HepG2 (cell line): ENCODE results near the gene PSMB11. TPM values are rescaled to one million over a fixed set of nuclear protein-coding genes. Genes with fewer than 3 reads are reported as not detected.
A peak's percentile ranks its signal among the peaks of the same experiment; 100 is the strongest.

Source experiments
- ARNTL ChIP-seq: sonication (generic); formaldehyde crosslinking; IDR thresholded peaks from 2 replicates; pipeline ENCODE4 v1.4.0; 2020; ENCODE audit warnings: mild to moderate bottlenecking, missing genetic modification reagents
- ASH2L ChIP-seq: fragments of 300-600, 200-600 bp; sonication (generic); IDR thresholded peaks from 2 replicates; pipeline ENCODE4 v1.7.0; 2017; ENCODE audit warnings: low read depth, mild to moderate bottlenecking, moderate library complexity, mixed read lengths, low read length; ENCODE audit not compliant: insufficient read length
- EZH2 ChIP-seq: conservative IDR thresholded peaks from 2 replicates; pipeline ENCODE4 v1.6.1; 2012; ENCODE audit warnings: mild to moderate bottlenecking, low read depth, low read length, moderate library complexity
- FOSL2 ChIP-seq: sonication (generic); formaldehyde crosslinking; IDR thresholded peaks from 2 replicates; pipeline ENCODE4 v1.4.0; 2020; ENCODE audit warnings: missing genetic modification reagents
- KDM1A ChIP-seq: IDR thresholded peaks from 2 replicates; pipeline ENCODE4 v1.6.1; 2016; ENCODE audit warnings: missing compliant biosample characterization
- MBD4 ChIP-seq: IDR thresholded peaks from 2 replicates; pipeline ENCODE4 v1.6.1; 2012; ENCODE audit warnings: low read length, inconsistent platforms, borderline replicate concordance
- NRL ChIP-seq: sonication (generic); formaldehyde crosslinking; IDR thresholded peaks from 2 replicates; pipeline ENCODE4 v1.5.0; 2020; ENCODE audit warnings: missing genetic modification reagents, mild to moderate bottlenecking, moderate library complexity, borderline replicate concordance
- ZBTB3 ChIP-seq: sonication (generic); formaldehyde crosslinking; IDR thresholded peaks from 2 replicates; pipeline ENCODE4 v1.4.0; 2020; ENCODE audit warnings: low read depth, mild to moderate bottlenecking, moderate library complexity, missing genetic modification reagents, borderline replicate concordance
- ZNF205 ChIP-seq: IDR thresholded peaks from 2 replicates; pipeline ENCODE4 v1.6.1; 2018; ENCODE audit warnings: missing biosample characterization, missing genetic modification reagents
- ZNF550 ChIP-seq: sonication (generic); formaldehyde crosslinking; IDR thresholded peaks from 2 replicates; pipeline ENCODE4 v1.4.0; 2020; ENCODE audit warnings: mild to moderate bottlenecking, missing genetic modification reagents, borderline replicate concordance
- ZNF749 ChIP-seq: sonication (generic); formaldehyde crosslinking; IDR thresholded peaks from 2 replicates; pipeline ENCODE4 v1.8.0; 2022; ENCODE audit warnings: mild to moderate bottlenecking, missing genetic modification reagents, moderate library complexity, borderline replicate concordance
- ZNF780A ChIP-seq: sonication (generic); formaldehyde crosslinking; IDR thresholded peaks from 2 replicates; pipeline ENCODE4 v1.8.0; 2022; ENCODE audit warnings: mild to moderate bottlenecking, missing genetic modification reagents, moderate library complexity
- polyA plus RNA-seq, 8 experiments: library from polyadenylated mRNA; depleted of rRNA in 3 of 8; stranded (reverse) in 7 of 8; unstranded in 1 of 8; fragments of >200 nt; fragmentation: Illumina TruSeq in 4 of 8; extraction: Trizol in 4 of 8; gene quantifications; 2 replicates each; pipeline versions ENCODE4 v1.2.1 to v1.2.3, GENCODE V29; 2011 to 2016; ENCODE audit warnings: low read depth in 4 of 8, missing spikeins in 1 of 8, mixed read lengths in 1 of 8; ENCODE audit not compliant: insufficient read depth in 1 of 8
- total RNA-seq, 5 experiments: library from RNA; depleted of rRNA; stranded (reverse); fragments of >200 nt; fragmentation: Illumina TruSeq; extraction: Trizol; gene quantifications; 2 replicates each; pipeline ENCODE4 v1.2.3, GENCODE V29; 2016; ENCODE audit warnings: low read depth in 1 of 5
- TF ChIP-seq, protein P1 (sequence below): sonication (generic); formaldehyde crosslinking; IDR thresholded peaks from 2 replicates; pipeline ENCODE4 v1.5.0; 2020; ENCODE audit warnings: mild to moderate bottlenecking, missing genetic modification reagents, borderline replicate concordance
- TF ChIP-seq, protein P2 (sequence below): IDR thresholded peaks from 2 replicates; pipeline ENCODE4 v1.6.1; 2016; ENCODE audit warnings: low read depth, borderline replicate concordance
- TF ChIP-seq, protein P3 (sequence below): sonication (generic); formaldehyde crosslinking; IDR thresholded peaks from 2 replicates; pipeline ENCODE4 v1.8.0; 2022; ENCODE audit warnings: mild to moderate bottlenecking, missing genetic modification reagents
- TF ChIP-seq, protein P4 (sequence below): IDR thresholded peaks from 2 replicates; pipeline ENCODE4 v1.6.1; 2016; ENCODE audit warnings: mild to moderate bottlenecking
- TF ChIP-seq, protein P5 (sequence below): sonication (generic); formaldehyde crosslinking; IDR thresholded peaks from 2 replicates; pipeline ENCODE4 v1.4.0; 2020; ENCODE audit warnings: missing genetic modification reagents
- TF ChIP-seq, protein P6 (sequence below): sonication (generic); formaldehyde crosslinking; IDR thresholded peaks from 2 replicates; pipeline ENCODE4 v1.8.1; 2023; ENCODE audit warnings: mild to moderate bottlenecking, moderate library complexity, missing genetic modification reagents

The PSMB11 gene
- total and polyA plus RNA-seq, 2 of the 13 experiments (the other 11 are each of a cell fraction or from before 2014, with no cell fraction given), result not detected

DNA sequence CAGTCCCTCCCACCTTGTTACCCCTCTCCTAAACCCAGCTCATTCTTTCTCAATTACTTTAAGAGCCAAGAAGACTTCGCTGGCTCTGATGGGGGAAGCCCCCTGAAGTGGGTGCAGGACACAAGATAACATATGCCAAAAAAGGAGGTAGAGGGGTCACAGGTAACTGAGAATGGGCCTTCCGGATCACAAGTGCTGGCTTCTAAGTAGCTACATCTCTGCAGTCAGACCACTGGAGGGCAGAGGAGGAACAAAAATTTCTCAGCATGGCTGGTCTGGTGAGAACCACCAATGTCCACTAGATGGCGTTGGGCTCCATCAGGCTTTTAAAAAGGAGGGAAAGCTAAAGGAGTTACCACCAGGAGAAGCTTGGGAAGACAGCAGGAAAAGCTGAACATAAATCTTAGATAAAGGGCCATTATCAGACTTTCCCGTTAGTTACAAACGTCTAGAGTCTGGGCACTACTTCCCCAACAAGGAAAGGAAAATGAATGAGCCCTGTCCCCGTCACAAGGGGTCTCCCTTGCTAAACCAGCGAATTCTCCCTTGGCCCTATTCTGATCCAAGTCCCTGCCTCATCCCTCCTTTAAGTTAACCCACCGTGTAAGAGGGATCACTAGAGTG is 26.9 kb downstream of the PSMB11 start (continued):
- TF ChIP-seq, protein P1, sequence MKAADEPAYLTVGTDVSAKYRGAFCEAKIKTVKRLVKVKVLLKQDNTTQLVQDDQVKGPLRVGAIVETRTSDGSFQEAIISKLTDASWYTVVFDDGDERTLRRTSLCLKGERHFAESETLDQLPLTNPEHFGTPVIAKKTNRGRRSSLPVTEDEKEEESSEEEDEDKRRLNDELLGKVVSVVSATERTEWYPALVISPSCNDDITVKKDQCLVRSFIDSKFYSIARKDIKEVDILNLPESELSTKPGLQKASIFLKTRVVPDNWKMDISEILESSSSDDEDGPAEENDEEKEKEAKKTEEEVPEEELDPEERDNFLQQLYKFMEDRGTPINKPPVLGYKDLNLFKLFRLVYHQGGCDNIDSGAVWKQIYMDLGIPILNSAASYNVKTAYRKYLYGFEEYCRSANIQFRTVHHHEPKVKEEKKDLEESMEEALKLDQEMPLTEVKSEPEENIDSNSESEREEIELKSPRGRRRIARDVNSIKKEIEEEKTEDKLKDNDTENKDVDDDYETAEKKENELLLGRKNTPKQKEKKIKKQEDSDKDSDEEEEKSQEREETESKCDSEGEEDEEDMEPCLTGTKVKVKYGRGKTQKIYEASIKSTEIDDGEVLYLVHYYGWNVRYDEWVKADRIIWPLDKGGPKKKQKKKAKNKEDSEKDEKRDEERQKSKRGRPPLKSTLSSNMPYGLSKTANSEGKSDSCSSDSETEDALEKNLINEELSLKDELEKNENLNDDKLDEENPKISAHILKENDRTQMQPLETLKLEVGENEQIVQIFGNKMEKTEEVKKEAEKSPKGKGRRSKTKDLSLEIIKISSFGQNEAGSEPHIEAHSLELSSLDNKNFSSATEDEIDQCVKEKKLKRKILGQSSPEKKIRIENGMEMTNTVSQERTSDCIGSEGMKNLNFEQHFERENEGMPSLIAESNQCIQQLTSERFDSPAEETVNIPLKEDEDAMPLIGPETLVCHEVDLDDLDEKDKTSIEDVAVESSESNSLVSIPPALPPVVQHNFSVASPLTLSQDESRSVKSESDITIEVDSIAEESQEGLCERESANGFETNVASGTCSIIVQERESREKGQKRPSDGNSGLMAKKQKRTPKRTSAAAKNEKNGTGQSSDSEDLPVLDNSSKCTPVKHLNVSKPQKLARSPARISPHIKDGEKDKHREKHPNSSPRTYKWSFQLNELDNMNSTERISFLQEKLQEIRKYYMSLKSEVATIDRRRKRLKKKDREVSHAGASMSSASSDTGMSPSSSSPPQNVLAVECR (CRISPR knock-in tag), result peak; percentile 65; the same call in 1 of the 2 replicates
- no peak for TF ChIP-seq EZH2
- TF ChIP-seq, protein P2, sequence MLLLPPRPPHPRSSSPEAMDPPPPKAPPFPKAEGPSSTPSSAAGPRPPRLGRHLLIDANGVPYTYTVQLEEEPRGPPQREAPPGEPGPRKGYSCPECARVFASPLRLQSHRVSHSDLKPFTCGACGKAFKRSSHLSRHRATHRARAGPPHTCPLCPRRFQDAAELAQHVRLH (CRISPR knock-in tag), result peak; percentile 89; the same call in 1 of the 2 replicates
- TF ChIP-seq ZNF780A, result peak; percentile 53; the same call in 1 of the 2 replicates
- peak; percentile 68 for TF ChIP-seq ZNF205
- TF ChIP-seq KDM1A (CRISPR knock-in tag), result no peak
- TF ChIP-seq, protein P3, sequence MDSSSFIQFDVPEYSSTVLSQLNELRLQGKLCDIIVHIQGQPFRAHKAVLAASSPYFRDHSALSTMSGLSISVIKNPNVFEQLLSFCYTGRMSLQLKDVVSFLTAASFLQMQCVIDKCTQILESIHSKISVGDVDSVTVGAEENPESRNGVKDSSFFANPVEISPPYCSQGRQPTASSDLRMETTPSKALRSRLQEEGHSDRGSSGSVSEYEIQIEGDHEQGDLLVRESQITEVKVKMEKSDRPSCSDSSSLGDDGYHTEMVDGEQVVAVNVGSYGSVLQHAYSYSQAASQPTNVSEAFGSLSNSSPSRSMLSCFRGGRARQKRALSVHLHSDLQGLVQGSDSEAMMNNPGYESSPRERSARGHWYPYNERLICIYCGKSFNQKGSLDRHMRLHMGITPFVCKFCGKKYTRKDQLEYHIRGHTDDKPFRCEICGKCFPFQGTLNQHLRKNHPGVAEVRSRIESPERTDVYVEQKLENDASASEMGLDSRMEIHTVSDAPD (CRISPR knock-in tag), result peak; percentile 36; the same call in 1 of the 2 replicates
- TF ChIP-seq ARNTL (CRISPR knock-in tag), result peak; percentile 17; the same call in 1 of the 2 replicates
- TF ChIP-seq, protein P4, sequence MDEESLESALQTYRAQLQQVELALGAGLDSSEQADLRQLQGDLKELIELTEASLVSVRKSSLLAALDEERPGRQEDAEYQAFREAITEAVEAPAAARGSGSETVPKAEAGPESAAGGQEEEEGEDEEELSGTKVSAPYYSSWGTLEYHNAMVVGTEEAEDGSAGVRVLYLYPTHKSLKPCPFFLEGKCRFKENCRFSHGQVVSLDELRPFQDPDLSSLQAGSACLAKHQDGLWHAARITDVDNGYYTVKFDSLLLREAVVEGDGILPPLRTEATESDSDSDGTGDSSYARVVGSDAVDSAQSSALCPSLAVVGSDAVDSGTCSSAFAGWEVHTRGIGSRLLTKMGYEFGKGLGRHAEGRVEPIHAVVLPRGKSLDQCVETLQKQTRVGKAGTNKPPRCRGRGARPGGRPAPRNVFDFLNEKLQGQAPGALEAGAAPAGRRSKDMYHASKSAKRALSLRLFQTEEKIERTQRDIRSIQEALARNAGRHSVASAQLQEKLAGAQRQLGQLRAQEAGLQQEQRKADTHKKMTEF (CRISPR knock-in tag), result peak; percentile 66
- TF ChIP-seq NRL (CRISPR knock-in tag), result no peak
- TF ChIP-seq ASH2L, result peak; percentile 88
- TF ChIP-seq FOSL2 (CRISPR knock-in tag), result peak; percentile 72
- TF ChIP-seq ZNF749 (CRISPR knock-in tag), result peak; percentile 43; the same call in 1 of the 2 replicates
- TF ChIP-seq ZBTB3, result 0 out of 2 replicates have a peak, but pooled peaks have one; percentile 43
- 0 out of 2 replicates have a peak, but pooled peaks have one; percentile 48 for TF ChIP-seq ZNF550 (CRISPR knock-in tag)
- TF ChIP-seq, protein P5, sequence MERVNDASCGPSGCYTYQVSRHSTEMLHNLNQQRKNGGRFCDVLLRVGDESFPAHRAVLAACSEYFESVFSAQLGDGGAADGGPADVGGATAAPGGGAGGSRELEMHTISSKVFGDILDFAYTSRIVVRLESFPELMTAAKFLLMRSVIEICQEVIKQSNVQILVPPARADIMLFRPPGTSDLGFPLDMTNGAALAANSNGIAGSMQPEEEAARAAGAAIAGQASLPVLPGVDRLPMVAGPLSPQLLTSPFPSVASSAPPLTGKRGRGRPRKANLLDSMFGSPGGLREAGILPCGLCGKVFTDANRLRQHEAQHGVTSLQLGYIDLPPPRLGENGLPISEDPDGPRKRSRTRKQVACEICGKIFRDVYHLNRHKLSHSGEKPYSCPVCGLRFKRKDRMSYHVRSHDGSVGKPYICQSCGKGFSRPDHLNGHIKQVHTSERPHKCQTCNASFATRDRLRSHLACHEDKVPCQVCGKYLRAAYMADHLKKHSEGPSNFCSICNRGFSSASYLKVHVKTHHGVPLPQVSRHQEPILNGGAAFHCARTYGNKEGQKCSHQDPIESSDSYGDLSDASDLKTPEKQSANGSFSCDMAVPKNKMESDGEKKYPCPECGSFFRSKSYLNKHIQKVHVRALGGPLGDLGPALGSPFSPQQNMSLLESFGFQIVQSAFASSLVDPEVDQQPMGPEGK (CRISPR knock-in tag), result peak; percentile 65
- TF ChIP-seq, protein P6, sequence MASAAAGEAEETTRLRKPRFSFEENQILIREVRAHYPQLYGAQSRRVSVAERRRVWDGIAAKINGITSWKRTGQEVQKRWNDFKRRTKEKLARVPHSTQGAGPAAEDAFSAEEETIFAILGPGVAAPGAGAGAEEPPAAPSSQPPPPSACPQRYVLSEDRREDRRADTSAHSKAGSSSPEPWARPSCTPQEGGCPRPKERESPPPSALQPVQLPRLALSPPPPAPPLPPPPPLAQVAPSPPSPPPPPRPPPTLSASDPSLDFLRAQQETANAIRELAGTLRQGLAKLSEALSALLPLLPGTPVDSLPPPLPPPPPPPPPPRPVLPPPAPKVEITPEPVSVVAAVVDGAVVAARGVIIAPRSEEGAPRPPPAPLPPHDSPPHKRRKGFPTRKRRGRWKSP (CRISPR knock-in tag), result peak; percentile 49; the same call in 1 of the 2 replicates
- peak; percentile 73 for TF ChIP-seq MBD4
